LNCaP clone FGC (cell line): ENCODE measurements around the gene PTPRM.

Source experiments
- DNase-seq: peaks from one replicate; pipeline ENCODE4 v3.0.0-alpha.2; 2011; ENCODE audit warnings: low read depth
- H3K4me3 ChIP-seq: 2 replicates; pipeline ENCODE4 v1.5.1; 2011; ENCODE audit warnings: mild to moderate bottlenecking, low read depth, low read length, control low read depth
- TF ChIP-seq, protein P1 (sequence below): IDR thresholded peaks from 2 replicates; pipeline ENCODE4 v1.5.1; 2012; ENCODE audit warnings: mild to moderate bottlenecking; ENCODE audit not compliant: control insufficient read depth, insufficient read depth; ENCODE audit errors: extremely low read depth

Gene PTPRM

DNA sequence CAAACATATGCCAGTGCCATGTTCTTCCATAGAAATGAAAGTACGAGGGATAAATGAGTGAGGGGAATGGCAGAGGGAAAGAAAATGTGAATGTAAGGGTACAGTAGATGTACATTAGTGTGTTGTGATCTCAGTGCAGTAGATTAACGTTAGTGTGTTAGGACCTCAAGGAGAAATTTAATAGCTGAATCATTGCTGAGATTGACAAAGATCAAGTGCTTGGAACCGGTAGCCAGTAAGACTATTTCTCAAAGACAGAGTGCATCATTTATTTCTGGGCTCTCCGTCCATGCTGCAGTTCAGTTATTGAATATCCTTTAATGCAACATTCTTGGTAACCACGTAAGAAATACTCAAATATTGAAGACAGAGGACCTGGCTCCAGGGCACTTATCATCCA, 246.0 kb downstream of the PTPRM start:
- no peak for DNase-seq
- TF ChIP-seq, protein P1, sequence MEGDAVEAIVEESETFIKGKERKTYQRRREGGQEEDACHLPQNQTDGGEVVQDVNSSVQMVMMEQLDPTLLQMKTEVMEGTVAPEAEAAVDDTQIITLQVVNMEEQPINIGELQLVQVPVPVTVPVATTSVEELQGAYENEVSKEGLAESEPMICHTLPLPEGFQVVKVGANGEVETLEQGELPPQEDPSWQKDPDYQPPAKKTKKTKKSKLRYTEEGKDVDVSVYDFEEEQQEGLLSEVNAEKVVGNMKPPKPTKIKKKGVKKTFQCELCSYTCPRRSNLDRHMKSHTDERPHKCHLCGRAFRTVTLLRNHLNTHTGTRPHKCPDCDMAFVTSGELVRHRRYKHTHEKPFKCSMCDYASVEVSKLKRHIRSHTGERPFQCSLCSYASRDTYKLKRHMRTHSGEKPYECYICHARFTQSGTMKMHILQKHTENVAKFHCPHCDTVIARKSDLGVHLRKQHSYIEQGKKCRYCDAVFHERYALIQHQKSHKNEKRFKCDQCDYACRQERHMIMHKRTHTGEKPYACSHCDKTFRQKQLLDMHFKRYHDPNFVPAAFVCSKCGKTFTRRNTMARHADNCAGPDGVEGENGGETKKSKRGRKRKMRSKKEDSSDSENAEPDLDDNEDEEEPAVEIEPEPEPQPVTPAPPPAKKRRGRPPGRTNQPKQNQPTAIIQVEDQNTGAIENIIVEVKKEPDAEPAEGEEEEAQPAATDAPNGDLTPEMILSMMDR, result no peak

DNA sequence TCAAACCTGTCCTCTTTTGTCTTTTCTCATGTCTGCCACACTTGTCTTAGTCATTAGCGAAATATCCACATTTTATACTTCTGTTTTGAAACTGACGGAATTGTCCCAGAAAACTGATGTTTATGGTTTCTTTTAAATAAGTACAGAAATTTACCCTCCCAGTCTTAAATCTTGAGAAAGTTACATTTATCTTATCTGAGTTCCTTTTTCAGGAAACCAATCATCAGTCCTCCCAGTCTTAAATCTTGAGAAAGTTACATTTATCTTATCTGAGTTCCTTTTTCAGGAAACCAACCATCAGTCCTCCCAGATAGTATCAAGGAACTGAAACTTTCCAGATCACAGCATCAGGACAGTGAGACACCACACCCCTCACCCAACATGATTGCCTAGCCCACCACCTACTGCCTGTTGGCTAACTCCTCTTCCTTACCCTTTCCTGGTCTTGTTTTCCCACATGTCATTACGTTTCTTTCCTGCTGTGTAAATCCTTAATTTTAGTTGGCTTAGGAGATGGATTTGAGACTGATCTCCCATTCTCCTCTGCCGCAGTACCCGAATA, 247.7 kb downstream of the PTPRM start:
- no peak for DNase-seq
- H3K4me3 ChIP-seq, result no peak overlapping the region
- TF ChIP-seq, protein P1, result no peak

More for the DNA sequence above, 246.0 kb downstream of the PTPRM start:
- H3K4me3 ChIP-seq, result no peak overlapping the region

DNA sequence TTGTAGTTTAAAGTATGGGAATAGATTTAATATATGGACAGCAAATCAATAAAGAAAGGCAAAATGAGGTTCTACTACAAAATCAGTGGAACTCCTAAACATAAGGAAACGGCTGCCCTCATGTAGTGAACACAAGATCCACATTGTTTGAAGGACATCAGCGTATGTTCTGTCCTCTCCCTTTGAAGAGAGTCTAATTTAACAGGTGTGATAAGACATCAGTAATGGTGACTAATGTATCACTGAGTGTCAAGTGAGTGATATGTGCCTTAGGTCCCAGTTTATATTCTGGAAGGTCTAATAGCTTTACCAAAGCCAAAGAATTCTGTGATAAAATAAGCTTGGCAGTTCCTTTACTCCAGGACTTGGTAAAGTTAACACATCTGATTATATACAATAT, 248.7 kb downstream of the PTPRM start:
- no peak overlapping the region for H3K4me3 ChIP-seq
- TF ChIP-seq, protein P1, result no peak
- DNase-seq, result no peak

DNA sequence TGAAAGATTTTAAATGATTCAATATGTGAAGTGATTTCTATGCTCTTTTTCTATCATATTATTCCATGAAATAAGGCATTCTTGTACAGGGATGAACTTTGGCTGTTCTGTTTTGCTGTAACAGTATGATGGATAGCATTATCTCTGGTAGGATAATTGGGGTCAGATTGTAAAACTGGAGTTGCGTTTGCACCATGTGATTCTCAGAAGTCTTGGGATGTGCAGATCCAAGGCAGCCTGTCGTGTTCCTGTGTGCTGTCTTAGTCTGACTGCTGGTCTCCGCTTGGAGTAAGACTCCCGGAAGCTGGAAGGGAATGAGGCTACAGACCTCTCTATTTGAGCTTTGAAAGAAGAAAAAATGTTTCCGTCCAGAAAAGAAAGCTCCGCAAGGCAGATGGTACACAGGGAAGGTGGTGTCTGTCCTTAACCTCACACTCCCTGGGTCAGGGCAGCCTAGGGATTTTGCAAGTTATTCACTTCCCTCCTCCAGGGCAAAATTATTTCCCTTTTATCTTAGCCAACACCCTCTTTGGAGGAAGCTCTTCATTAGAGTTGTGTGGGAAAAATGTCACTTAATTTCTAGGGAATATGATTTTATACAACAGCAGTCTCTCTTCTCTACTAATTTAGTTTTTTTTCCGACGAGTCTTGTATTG, 250.6 kb downstream of the PTPRM start:
- no peak for DNase-seq
- TF ChIP-seq, protein P1, result no peak
- no peak overlapping the region for H3K4me3 ChIP-seq

DNA sequence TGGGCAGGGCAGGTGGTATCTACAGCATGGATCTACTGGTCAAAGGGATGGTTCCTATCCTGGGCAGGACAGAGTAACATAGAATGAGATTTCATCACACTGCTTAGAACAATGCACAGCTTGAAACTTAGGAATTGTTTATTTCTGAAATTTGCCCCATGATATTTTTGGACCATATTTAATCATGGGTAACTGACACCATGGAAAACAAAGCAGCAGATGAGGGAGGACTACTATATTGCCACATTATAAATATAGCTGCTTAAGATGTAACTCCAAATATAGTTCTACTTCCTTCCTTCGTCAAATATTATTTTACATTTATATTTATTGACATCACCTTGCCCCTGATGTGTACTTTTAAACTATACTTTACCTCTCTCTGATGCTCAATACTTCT, 254.7 kb downstream of the PTPRM start:
- TF ChIP-seq, protein P1, result no peak
- H3K4me3 ChIP-seq, result no peak overlapping the region
- no peak for DNase-seq

DNA sequence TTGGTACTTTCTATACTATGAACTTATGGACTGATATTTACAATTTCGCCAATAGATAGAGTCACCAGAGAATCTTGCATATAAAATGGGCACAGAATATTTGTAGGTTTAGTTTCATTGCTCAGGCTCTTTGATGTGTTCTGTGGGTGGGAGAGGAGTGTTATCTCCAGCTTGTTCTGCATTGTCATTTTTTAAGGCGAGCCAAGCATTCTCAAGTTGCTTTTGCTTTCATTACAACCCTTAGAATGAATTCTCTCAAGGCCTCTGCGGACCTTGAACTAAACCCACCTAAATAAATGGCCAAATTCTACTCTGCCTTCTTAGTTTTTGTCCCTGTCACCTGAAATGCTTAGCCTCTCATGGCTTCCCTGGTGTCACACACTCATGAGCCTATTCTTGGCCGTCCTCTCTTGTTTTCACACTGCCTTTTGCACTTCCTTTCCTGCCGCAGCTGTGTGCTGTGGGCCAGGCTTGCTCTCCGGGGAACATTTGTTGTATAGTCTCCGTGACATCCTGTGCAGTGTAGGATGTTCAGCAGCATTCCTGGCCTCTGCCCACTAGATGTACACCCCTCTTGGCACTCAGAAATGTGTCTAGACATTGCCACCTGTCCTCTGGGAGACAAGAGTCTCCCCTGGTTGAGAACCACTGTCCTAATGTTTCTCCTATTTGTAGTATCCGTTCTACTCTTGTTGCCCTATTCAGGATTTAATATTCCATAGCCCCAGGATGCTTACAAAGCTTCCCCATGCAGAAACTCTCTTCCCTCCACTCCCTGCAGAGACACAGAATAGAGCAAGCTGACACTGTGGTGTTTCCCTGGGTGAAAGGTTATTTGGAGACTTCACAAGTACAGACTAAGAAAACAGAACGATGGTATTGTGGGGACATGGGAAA, 255.6 kb downstream of the PTPRM start:
- TF ChIP-seq, protein P1, result no peak
- no peak overlapping the region for H3K4me3 ChIP-seq
- DNase-seq, result no peak

DNA sequence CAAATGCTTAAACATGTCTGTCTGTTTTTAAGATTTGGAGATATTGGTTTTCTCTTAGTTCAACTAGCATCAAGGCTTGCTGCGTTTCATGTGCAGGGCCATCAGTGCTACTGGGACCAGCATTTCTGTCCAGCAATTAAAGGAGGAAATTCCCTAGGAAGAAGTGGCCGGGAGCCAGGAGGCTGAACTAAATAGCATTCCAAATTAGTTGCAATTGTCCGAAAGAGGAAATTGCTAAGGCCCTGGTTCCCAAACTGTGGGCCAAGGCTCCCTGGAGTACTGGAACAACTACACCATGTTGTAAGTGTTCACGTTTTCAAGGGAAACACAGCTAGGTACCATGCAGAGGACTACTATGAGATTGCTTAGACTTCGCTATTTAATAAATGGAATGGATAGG, 257.9 kb downstream of the PTPRM start:
- TF ChIP-seq, protein P1, result no peak
- DNase-seq, result no peak
- no peak overlapping the region for H3K4me3 ChIP-seq
